Measurements from ENCODE around the gene CDR2L.
A peak's percentile ranks its signal among the peaks of the same experiment; 100 is the strongest.

The CDR2L gene

DNA sequence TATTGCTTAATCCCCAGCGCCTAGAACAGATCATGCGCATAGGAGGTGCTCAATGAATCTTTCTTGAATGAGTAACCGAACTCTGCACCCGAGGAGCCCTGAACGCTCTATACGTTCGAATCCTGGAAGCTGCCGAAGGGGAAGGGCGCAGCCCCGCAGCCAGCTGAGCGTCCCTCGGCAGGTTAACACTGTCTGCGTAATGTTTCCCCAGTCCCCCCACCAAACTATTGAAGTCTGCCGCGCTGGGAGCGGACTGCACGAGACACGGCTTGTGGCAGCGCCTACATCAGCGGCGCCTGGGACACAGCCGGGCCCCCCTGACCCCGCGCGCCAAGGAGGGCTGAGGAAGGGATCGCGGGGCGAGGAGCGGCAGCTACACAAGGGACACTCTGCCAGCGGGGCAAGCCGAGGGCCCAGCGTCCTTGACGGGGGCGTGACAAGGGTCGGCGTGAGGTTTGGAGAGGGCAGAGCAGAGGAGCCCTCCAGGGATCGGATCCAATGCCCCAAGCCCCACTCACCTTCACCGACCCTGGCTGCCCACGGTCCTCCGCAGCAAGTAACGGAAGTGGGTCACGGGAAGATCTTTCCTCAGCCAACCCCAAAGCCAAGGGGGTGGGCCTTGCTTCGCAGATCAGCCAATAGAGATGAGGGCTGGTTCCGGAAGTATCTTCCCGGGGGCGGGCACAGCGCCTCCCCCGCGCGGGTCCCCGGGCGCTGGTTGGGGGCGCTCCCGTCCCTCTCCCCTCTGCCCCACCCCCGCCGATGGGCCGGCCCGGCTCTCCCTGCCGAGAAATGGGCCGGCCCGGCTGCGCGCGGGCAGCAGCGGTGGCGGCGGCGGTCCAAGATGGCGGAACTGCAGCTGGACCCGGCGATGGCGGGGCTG, 59.2 kb downstream of the CDR2L start, which contains the start of the genes ATP5PD and KCTD2:
Gene ATP5PD (minus strand): TSS at position 563 of the 883 bp plus-strand sequence. CDS start 4,319 bp downstream, outside the sequence.
Gene KCTD2 (plus strand): TSS at position 819 of the 883 bp plus-strand sequence. CDS start 26 bp downstream, at position 845.
- peaks cover 13% of the 10 kb centered on the region for H3K4me1 ChIP-seq (ENCODE audit: control insufficient read depth, insufficient read depth, low read length, unreplicated experiment)
- no peaks in the 10 kb centered on the region for H3K36me3 ChIP-seq (ENCODE audit: insufficient read depth, low read length)
- peak within 1 kb of the TSS; percentile 85 for H2AFZ ChIP-seq (ENCODE audit: low read length, unreplicated experiment)
- peaks cover 27% of the 10 kb centered on the region for H3K79me2 ChIP-seq (ENCODE audit: control insufficient read depth, insufficient read depth, low read length, unreplicated experiment)
- peak within 1 kb of the TSS; percentile 80 for H3K27ac ChIP-seq (ENCODE audit: low read depth, low read length)
- H3K27me3 ChIP-seq (ENCODE audit: insufficient read depth, low read length) = no peaks in the 10 kb centered on the region
- peak within 1 kb of the TSS; percentile 93 for H3K4me3 ChIP-seq (ENCODE audit: low read depth, low read length)

- Histone ChIP-seq H3K79me2 (ENCODE audit: control insufficient read depth, insufficient read depth, low read length, unreplicated experiment) (peaks cover 27% of the 10 kb centered on the region), H3K4me1 (ENCODE audit: control insufficient read depth, insufficient read depth, low read length, unreplicated experiment) (peaks cover 13% of the 10 kb centered on the region), H3K27me3 (ENCODE audit: insufficient read depth, low read length) (no peaks in the 10 kb centered on the region), H3K27ac (ENCODE audit: low read depth, low read length) (no peak overlapping the region), H3K36me3 (ENCODE audit: insufficient read depth, low read length) (no peaks in the 10 kb centered on the region), H2AFZ (ENCODE audit: low read length, unreplicated experiment) (peak overlapping the region; percentile 85), H3K4me3 (ENCODE audit: low read depth, low read length) (peak overlapping the region; percentile 93)
Observed at GRCh38 chr17:75047398-75048098, 60.1 kb downstream of the CDR2L start.

GRCh38 chr17:75048249-75048878, 60.9 kb downstream of the CDR2L start:
- Histone ChIP-seq H3K27ac (ENCODE audit: low read depth, low read length) (no peak overlapping the region), H3K4me3 (ENCODE audit: low read depth, low read length) (peak overlapping the region; percentile 93), H3K4me1 (ENCODE audit: control insufficient read depth, insufficient read depth, low read length, unreplicated experiment) (peaks cover 13% of the 10 kb centered on the region), H3K27me3 (ENCODE audit: insufficient read depth, low read length) (no peaks in the 10 kb centered on the region), H3K36me3 (ENCODE audit: insufficient read depth, low read length) (peaks cover 4% of the 10 kb centered on the region; the same call in 1 of the 2 replicates), H3K79me2 (ENCODE audit: control insufficient read depth, insufficient read depth, low read length, unreplicated experiment) (peaks cover 27% of the 10 kb centered on the region), H2AFZ (ENCODE audit: low read length, unreplicated experiment) (no peak overlapping the region)

- H2AFZ ChIP-seq (ENCODE audit: low read length, unreplicated experiment) = no peak overlapping the region
- peak overlapping the region; percentile 93 for H3K4me3 ChIP-seq (ENCODE audit: low read depth, low read length)
- no peak overlapping the region for H3K27ac ChIP-seq (ENCODE audit: low read depth, low read length)
Observed at GRCh38 chr17:75049057-75049456, 61.6 kb downstream of the CDR2L start.

GRCh38 chr17:75049706-75050105, 62.3 kb downstream of the CDR2L start:
- H3K27me3 ChIP-seq (ENCODE audit: insufficient read depth, low read length) = no peaks in the 10 kb centered on the region
- peaks cover 9% of the 10 kb centered on the region for H3K36me3 ChIP-seq (ENCODE audit: insufficient read depth, low read length)
- H3K4me1 ChIP-seq (ENCODE audit: control insufficient read depth, insufficient read depth, low read length, unreplicated experiment) = peaks cover 13% of the 10 kb centered on the region
- H3K79me2 ChIP-seq (ENCODE audit: control insufficient read depth, insufficient read depth, low read length, unreplicated experiment) = peaks cover 24% of the 10 kb centered on the region
- no peak overlapping the region for H2AFZ ChIP-seq (ENCODE audit: low read length, unreplicated experiment)
- no peak overlapping the region for H3K27ac ChIP-seq (ENCODE audit: low read depth, low read length)
- no peak overlapping the region for H3K4me3 ChIP-seq (ENCODE audit: low read depth, low read length)

More at GRCh38 chr17:75049057-75049456, 61.6 kb downstream of the CDR2L start:
- H3K4me1 ChIP-seq (ENCODE audit: control insufficient read depth, insufficient read depth, low read length, unreplicated experiment) = peaks cover 13% of the 10 kb centered on the region
- no peaks in the 10 kb centered on the region for H3K27me3 ChIP-seq (ENCODE audit: insufficient read depth, low read length)
- H3K79me2 ChIP-seq (ENCODE audit: control insufficient read depth, insufficient read depth, low read length, unreplicated experiment) = peaks cover 27% of the 10 kb centered on the region
- peaks cover 7% of the 10 kb centered on the region for H3K36me3 ChIP-seq (ENCODE audit: insufficient read depth, low read length)

DNA sequence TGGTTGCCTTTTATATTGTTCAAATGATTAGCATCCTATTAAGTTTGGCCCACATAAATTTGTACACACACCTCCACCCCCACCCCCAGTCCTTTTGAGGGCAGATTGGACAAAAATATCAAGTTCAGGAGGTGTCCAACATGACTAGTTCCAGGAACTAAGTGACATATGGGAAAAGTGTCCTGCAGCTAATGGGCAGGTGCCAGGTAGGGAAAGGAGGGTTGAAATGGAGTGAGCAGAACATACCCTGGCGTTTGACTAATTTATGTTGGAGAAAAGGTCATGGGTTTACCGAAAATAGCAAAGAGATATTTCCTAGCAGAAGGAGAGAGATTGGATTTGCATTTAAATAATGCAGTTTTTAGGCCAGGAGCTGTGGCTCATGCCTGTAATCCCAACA, 64.5 kb downstream of the CDR2L start:
- Histone ChIP-seq H3K27me3 (ENCODE audit: insufficient read depth, low read length) (no peaks in the 10 kb centered on the region), H3K27ac (ENCODE audit: low read depth, low read length) (no peak overlapping the region), H3K4me1 (ENCODE audit: control insufficient read depth, insufficient read depth, low read length, unreplicated experiment) (peaks cover 10% of the 10 kb centered on the region), H3K36me3 (ENCODE audit: insufficient read depth, low read length) (peaks cover 9% of the 10 kb centered on the region), H3K4me3 (ENCODE audit: low read depth, low read length) (no peak overlapping the region), H3K79me2 (ENCODE audit: control insufficient read depth, insufficient read depth, low read length, unreplicated experiment) (peaks cover 16% of the 10 kb centered on the region), H2AFZ (ENCODE audit: low read length, unreplicated experiment) (no peak overlapping the region)

Measured in ACC112 (cell line).